ENCODE results near the gene MYO6.
"Not testable (repeated sequence)": the region's sequence is repeated elsewhere in the genome, so short reads cannot be mapped to it uniquely, and the experiment has no call there.

MYO6 gene

DNA sequence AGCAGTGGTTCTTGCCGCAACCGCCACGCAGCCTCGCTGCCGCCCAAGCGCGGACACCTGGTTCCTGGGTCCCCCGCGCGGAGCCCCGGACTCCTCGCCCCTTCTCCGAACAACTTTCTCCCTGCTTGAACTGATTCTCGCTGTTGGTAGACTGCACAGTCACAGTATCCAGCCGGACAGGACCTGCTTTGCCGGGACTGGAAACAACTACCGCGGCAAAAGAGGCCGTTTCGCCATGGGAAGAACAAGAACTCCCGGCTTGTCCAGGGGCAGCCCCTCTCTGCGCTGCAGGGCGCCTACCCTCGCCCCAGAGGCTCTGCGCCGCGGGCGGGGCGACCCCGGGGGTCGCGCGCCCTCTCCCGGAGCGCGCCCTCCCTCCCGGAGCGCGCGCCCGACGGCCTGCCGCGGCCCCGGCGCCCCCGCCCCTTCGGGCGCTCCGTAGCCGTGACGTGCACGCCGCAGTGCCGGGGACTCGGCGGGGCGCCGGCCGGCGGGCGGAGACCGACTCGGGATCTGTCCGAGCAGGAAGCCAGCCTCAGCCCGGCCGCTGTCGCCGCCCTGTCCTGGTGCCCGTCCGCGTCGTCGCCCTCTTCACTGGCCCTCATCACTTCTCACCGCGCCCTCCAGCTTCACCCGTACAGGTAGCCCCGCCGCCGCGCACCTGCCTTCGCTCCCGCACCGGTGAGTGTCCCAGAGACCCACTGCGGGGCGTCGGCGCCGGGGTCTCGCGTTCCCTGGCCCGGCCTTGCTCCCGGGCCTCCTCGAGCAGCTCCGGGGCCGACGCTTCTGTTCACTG is at the start of gene MYO6:
TSS of gene MYO6 (plus strand) at position 497 of the 796 bp plus-strand sequence. CDS start 68,309 bp downstream, outside the sequence.
- DNase-seq (peak; percentile 43), ATAC-seq (peak; percentile 75)

DNA sequence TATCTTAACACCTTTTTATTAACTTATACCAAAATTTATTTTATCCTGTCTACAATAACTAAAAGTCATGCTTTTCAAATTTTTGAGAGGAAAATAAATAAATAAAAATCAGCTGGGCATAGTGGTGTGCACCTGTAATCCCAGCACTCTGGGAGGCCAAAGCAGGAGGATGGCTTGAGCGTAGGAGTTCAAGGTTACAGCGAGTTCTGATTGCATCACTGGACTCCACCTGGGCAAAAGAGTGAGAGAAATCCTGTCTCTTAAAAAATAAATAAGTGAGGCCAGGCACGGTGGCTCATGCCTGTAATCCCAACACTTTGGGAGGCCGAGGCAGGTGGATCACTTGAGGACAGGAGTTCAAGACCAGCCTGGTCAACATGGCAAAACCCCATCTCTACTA is 40.7 kb upstream of the MYO6 start:
- not testable (repeated sequence) for DNase-seq, ATAC-seq

DNA sequence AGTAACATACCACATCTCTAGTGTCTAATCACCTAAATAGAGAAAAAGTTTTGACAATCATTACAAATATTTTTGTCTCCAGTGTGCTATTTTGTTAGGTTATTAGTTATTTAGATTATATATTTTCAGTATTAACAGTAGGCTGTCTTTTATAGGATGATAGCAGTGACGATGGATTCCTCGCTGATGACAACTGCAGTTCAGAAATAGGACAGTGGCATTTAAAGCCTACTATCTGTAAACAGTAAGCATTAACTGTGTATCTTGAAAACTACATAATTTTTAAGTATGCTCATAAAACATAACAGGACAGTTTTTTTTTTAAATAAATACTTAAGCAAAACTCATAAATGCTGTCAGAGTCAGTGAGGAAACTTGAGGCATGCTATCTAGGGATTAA is 37.9 kb upstream of the MYO6 start:
- no peak for DNase-seq
- no peak for ATAC-seq

DNA sequence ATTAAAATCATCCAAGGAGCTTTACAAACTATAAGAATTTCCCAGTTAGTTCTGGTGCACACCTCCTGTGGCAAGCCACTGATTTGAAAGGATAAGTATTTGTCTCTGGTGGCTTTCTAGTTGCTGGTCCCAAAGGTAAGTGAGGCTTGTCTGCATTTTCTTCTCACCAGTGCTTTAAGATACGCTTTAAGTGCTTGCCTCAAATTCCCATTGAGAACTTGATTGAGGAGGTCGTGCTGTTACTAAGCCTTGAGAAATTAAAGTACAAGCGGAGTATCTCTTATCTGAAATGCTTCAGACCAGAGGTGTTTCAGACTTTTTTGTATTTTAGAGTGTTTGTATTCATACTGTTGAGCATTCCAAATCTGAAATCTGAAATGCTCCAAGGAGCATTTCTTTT is 29.9 kb upstream of the MYO6 start:
- no peak for ATAC-seq
- no peak for DNase-seq

DNA sequence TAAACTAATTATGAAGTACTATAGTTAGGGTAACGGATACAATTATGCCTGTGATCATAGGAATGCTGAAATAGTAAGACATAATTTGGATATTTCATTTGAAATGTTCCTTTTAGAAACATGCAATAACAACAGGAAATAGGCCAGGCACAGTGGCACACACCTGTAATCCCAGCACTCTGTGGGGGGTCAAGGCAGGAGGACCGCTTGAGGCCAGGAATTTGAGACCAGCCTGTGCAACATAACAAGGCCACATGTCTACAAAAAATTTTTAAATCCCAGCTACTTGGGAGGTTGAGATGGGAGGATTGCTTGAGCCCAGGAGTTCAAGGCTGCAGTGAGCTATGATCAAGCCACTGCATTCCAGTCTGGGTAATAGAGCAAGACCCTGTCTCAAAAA is 25.7 kb upstream of the MYO6 start:
- DNase-seq: no peak
- ATAC-seq: no peak

DNA sequence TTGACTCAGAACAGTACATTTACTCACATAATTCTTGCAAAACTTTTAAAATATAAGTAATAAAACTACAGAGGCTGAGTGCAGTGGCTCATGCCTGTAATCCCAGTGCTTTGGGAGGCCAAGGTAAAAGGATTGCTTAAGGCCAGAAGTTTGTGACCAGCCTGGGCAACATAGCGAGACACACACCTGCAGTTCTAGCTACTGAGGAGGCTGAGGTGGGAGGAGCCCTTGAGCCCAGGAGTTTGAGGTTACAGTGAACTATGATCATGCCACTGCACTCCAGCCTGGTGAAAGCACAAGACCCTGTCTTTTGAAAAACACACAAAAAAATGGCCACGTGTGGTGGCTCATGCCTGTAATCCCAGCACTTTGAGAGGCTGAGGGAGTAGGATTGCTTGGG is 21.8 kb upstream of the MYO6 start:
- no peak for ATAC-seq
- no peak for DNase-seq

DNA sequence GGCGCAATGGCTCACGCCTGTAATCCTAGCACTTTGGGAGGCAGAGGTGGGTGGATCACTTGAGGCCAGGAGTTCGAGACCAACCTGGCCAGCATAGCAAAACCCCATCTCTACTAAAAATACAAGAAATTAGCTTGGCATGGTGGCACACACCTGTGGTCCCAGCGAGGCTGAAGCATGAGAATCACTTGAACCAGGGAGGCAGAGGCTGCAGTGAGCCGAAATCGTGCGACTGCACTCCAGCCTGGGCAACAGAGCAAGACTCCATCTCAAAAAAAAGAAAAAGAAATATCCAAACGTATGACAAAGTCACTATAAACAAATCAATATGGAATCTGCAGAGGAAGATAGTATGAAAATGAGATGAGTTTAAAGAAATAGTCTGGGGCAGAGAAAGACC is 18.0 kb upstream of the MYO6 start:
- DNase-seq, ATAC-seq: not testable (repeated sequence)

DNA sequence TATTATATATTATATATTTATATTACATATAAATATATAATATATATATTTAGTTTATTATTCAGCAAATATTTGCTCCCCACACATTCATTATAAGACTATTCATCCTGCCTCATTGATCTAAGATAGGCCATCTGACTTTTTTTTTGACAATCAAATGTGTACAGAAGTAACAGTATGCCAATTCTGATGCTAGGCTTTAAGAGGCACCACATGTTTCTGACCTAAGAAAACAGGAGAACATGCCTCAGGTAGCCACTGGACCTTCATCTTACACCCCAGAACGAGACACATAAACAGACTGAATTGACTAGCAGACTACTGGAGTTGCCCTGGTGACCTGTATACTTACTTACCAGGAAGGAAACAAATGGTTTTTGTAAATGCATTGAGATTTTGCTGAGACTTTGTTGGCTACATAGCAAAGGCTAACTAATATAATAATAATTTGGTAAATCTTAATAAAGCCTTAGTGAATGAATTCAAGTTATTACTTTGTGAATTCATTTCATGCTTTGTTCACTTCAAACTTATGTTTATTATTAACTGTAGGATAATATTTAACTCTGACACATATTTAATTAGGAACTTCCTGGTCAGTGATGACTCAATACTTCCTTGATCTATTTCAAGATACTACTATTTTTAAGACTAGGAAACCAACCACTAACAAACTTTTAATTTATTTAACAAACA is 13.4 kb upstream of the MYO6 start:
- ATAC-seq (no peak), DNase-seq (no peak)

DNA sequence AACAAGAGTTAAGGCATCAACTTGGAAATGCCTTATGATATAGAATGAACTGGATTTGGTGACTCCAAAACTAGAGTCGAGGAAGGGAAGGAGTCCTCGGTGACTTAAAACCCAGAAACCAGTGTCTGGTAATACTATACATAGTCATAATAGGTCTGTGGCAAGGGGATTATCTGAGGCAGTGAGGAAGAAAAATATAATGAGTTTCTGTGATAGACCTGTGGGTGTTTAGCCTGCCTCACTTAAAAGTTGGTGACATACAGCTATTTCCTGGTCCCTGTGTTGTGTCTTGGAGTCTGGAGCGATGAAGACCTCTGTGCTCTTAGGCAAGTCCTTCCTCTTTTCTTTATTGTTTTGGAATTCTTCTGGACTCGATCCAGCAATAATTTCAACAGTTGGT is 5.1 kb upstream of the MYO6 start:
- DNase-seq (no peak), ATAC-seq (no peak)

DNA sequence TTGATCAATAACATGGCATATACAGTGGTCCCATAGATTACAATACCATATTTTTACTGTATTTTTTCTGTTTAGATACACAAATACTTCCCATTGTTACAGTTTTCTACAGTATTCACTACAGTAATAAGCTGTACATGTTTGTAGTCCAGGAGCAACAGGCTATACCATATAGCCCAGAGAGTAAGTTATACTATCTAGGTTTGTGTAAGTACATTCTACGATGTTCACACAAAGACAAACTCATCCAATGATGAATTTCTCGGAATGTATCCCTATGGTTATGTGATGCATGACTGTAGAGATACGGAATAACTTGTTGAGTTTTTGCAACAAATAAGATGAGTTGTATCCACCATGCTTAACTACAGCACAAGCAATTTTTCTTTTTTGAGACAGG is 3.6 kb upstream of the MYO6 start:
- no peak for ATAC-seq
- DNase-seq: no peak

DNA sequence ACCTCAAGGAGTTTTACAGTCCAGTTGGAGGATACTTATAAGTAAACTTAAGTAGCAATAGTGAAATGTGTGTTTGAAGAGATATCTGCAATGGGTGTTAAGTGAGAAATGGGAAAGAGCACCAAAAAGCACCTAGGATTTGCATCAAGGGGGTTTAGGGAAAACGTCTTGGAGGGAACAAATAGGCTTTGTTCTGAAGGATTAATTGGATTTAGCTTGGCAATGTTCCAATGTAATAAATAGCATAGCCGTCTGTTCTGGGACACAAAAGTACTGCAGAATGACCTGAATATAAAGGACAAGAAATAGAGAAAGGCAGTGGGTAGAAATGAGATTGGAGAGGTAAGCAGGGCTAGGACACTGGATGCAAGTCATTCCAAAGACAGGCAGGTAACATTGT is 2.8 kb upstream of the MYO6 start:
- no peak for ATAC-seq
- no peak for DNase-seq

DNA sequence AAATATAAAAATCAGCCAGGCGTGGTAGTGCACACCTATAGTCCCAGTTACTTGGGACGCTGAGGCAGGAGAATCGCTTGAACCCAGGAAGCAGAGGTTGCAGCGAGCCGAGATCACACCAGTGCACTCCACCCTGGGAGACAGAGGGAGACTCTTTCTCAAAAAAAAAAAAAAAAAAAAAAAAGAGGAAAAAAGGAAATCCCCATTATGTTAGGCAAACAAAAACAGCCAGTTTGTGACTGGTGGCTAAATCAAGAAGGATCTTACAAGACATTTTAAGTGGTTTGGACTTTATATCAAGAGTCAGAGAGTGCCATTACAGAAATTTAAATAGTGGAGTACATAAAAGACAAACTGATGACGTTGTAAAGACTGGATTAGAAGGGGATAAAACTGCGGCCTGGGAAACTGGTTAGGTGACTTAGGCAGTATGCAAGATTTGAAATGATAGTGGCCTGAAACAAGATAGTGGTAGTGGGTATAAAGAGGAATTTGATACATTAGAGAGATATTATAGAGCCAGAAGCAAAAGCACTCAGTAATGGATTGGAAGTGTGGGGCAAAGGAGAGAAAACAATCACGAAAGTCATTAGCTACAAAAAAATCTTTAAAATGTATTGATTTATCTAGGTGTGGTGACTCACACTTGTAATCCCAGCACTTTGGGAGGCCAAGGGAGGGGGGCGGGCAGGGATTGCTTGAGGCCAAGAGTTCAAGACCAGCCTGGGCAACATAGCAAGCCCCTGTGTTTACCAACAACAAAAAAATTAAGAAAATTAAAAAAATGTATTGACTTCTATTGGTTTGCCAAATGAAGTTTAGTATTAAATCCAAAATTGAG is 1.7 kb upstream of the MYO6 start:
- ATAC-seq (no peak), DNase-seq (no peak)

DNA sequence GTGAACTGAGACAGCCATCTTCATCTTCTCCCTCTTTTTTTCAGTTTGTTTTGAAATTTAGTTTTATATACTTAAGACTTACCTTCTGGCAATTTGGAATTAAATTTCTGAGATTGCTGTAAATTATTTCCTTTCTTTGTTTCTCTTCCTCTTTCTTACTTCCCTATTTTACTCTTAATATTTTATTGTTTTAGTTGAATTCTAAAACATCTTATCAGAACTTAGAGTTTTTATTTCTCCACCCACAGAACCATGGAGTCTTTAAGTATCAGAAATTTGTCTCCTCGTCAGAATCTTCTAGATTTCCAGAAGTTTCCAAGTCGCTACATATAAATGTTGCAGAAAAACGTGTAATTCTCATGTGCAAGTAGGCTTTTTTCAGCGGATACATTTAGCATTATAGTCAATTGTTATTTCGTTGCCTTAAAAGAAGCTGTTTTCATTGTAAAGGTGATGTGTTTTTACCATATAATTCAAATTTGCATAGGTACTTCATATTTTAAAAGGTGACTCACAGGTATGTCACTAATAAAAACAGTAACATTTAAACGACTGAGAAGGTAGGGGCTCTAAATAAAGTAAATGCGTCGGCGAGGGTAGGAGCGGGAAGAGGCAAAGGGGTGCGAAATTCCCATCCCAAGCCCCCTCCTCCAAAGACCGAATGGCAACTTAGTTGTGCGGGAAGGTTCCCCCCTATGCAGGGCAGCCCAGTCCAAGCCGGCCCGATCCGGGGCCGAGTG is 866 bp upstream of the MYO6 start:
- peak; percentile 11 for ATAC-seq
- DNase-seq: no peak

DNA sequence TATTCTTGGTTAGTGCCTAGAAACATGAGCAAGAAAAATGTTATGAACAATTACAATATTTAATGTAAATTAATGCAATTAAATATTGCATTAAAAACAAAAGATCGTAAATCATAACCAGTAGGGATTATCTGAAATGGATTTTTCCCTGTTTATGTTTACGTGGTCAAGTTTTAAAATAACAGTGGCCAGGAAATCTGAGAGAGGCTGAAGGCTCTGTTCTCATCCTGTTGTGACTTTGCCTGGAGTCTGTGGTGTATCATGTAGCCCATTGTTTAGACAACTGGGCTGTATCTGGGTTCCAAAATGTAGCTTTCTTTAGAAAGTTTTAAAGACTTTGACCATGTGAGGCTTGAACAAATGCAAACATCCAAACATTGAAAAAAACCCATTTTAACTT is 2.4 kb downstream of the MYO6 start:
- DNase-seq: no peak
- ATAC-seq: no peak

DNA sequence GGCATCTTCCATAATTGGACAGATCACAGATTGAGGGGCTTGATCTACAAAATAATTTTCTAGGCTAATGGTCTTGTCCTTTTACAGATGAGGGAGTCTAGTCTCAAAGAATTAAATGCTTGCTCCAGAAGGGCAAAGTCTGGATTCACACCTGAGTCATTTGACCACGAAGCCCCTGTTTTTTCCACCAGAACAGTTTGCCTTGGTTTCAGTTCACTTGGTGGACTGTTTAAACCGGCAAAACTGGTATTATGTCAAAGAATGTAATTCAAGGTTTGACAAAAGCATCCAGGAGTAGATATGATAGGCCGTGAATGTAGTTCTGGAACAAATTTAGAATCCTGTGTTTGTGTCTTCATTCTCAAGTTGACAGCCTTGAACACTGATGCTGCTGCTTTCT is 3.3 kb downstream of the MYO6 start:
- ATAC-seq (no peak), DNase-seq (no peak)

DNA sequence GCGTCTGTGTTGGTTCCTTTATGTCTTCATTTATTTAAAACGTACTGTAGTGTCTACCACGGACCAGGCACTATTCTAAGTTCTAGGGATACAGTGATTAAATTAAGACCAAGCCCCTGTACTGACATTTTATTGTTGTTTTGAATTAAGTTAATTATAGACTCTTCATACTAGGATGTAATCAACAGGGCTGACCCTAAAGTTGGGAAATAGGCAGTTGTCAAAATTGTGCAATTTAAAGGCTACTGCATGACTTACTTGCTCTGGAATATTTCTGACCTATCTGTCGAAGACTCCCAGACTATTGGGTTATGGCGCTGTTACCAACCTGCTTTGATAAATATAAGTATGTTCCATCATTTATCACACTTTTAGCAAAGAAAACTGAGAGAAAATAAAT is 6.7 kb downstream of the MYO6 start:
- ATAC-seq: no peak

DNA sequence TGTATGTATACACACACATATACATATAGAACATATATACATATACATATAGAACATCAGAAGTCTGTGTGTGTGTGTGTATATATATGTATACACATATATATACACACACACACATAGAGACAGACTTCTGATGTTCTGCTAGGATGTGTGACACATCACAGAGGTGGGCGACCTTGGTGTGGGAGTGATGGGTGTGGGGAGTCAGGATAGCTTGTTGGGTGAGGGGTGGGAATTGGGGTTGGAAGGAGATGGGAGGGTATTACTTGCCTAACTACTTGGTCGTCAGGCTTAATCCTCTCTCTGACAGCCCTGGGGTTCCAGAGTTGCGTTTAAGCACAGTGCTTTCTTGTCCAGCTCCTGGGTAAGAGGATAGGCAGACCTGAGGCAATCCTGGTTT is 8.3 kb downstream of the MYO6 start:
- ATAC-seq (no peak), DNase-seq (no peak)

More for the DNA sequence above, 6.7 kb downstream of the MYO6 start:
- DNase-seq: no peak

DNA sequence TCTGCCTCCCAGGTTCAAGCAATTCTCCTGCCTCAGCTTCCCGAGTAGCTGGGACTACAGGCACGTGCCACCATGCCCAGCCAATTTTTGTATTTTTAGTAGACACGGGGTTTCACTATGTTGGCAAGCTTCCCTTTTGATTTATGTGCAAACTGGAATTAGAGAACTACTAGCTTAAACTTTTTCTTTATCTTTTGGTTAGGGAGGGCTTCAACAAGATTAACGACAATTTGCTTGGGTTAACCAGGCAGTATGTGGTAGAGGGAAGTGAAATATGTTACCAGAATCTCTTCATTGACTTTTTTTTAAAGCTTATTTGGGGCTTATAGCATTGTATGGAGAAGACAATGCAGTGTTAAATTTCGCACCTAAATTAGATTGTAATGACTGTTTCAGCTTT is 9.0 kb downstream of the MYO6 start:
- ATAC-seq: no peak
- no peak for DNase-seq

DNA sequence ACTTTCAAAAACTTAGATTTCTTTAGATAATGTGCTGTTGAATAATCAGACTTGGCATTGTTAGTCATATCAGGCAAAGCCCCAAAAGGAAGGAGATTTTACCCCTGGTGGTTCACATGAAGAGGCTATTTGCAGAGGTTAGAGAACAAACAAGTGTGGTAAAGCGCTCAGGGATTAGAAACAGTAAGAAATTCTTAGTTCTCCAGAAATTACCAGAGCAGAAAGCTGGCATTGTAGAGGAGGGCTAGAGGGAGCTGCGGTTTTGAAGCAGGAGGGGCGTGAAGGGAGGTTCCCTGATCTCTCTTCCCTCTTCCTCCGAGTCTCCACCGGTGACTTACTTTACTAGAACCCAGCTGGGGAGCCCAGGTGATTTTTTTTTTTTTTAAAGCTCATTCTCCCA is 10.2 kb downstream of the MYO6 start:
- ATAC-seq (no peak), DNase-seq (no peak)

DNA sequence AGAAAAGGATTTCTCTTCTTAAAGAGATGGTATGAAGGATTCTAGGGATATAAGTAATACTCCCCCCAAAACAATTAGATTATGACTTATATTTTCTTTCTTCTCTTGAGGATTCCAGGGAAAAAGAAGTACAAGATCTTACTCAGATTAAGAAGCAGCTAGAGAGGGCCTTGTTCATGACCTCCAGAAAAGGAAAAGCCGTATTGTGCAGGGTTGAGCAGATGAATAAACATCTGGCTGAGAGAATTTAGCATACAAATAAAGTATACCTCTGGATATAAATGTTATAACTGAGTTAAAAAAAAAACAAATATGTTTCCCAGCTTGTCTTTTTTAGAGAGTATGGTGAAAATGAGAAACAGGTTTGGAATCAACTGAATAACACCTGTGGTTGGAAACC is 11.3 kb downstream of the MYO6 start:
- ATAC-seq (no peak), DNase-seq (no peak)

DNA sequence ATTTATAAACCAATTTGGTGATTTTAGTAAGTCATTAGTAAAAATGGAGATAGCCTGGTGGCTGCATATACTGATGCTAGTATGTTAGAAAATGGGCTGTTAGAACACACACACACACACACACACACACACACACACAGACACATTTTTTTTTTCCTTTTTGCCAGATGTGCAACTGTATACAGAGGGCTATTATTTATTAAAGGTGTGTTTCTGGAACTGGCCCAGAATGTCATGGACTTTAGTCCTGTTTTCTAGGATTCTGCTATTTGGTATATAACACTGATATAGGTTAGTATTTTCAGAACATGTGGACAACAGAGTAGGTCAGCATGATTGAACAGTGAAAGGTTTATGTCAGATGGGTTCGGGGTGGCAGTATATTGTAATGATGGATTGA is 12.4 kb downstream of the MYO6 start:
- DNase-seq (no peak), ATAC-seq (no peak)

DNA sequence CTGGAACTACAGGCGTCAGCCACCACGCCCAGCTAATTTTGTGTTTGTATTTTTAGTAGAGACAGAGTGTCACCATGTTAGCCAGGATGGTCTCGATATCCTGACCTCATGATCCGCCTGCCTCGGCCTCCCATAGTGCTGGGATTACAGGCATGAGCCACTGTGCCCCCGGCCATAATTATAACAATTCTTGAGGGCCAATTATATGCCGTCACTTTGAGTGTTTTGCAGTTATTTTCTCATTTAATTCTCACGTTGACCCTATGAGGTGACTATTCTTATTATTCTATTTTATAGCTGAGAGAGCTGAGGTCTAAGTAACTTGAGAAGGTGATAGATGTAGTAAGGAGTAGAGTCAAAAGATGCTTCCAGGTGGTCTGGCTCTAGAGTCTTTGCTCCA is 13.0 kb downstream of the MYO6 start:
- ATAC-seq (no peak), DNase-seq (no peak)
